GM23248 (cell line): ENCODE measurements around the gene ANO2.

ENCODE experiments used
- EZH2 ChIP-seq: fragments of 200-600 bp; sonication (generic); IDR thresholded peaks from 2 replicates; pipeline ENCODE4 v1.6.1; 2018; ENCODE audit warnings: antibody characterized with exemption, mild to moderate bottlenecking; ENCODE audit not compliant: insufficient read depth, poor library complexity, severe bottlenecking
- EZH2phosphoT487 ChIP-seq: fragments of 200-600 bp; sonication (generic); IDR thresholded peaks from 2 replicates; pipeline ENCODE4 v1.6.1; 2018; ENCODE audit warnings: antibody characterized with exemption, moderate library complexity, mild to moderate bottlenecking, low read depth; ENCODE audit not compliant: insufficient read depth

- no peak for TF ChIP-seq EZH2
- no peak for TF ChIP-seq EZH2phosphoT487
Observed at GRCh38 chr12:5900533-5901205, 44.4 kb downstream of the ANO2 start.
